Esophagus squamous epithelium (tissue), 5 donors: ENCODE results near the gene WFDC5. TPM values are rescaled to one million over a fixed set of nuclear protein-coding genes. Genes with fewer than 3 reads are reported as not detected.

Source experiments
- DNase-seq: peaks from one replicate; lab custom pipeline; 2025; lab: John Stamatoyannopoulos, UW
- H3K27ac ChIP-seq, 4 donors: fragments of 200-600 bp; sonication (generic); one replicate each; pipeline ENCODE4 v1.5.1; 2016 to 2019; ENCODE audit warnings: mild to moderate bottlenecking in 1 of 4
- H3K27me3 ChIP-seq, 4 donors: fragments of 200-600 bp; sonication (generic); 1 replicate in 3 of 4; 2 replicates in 1 of 4; pipeline versions ENCODE4 v1.5.1 to v1.6.0; 2017 to 2021; ENCODE audit warnings: antibody characterized with exemption in 1 of 4
- H3K36me3 ChIP-seq, 3 donors: fragments of 200-600 bp; sonication (generic); one replicate each; pipeline ENCODE4 v1.5.1; 2016 to 2019
- H3K4me1 ChIP-seq, 3 donors: fragments of 200-600 bp; sonication (generic); one replicate each; pipeline ENCODE4 v1.5.1; 2017 to 2019
- H3K4me3 ChIP-seq, 4 donors: fragments of 200-600 bp; sonication (generic); 1 replicate in 3 of 4; 2 replicates in 1 of 4; pipeline ENCODE4 v1.5.1; 2016 to 2019; ENCODE audit warnings: mild to moderate bottlenecking in 2 of 4, moderate library complexity in 1 of 4
- H3K9me3 ChIP-seq, 3 donors: fragments of 200-600 bp; sonication (generic); one replicate each; pipeline ENCODE4 v1.5.1; 2016 to 2019
- POLR2A ChIP-seq, 4 donors: fragments of 450-650 bp; IDR thresholded peaks; one replicate each; pipeline ENCODE4 v1.6.1; 2017; ENCODE audit warnings: antibody characterized with exemption in 4 of 4, mild to moderate bottlenecking in 4 of 4, moderate library complexity in 3 of 4
- WGBS, 2 donors: methylation state at CpG; one replicate each; pipeline ENCODE4 v1.1.5; 2018; 5-methylcytosine and 5-hydroxymethylcytosine counted together
- intact Hi-C: fragments of 100-400 bp; cut with DNase I; formaldehyde crosslinking; loops from one replicate; pipeline ENCODE4 v1.15.0; 2022
- total RNA-seq, 4 donors: library from RNA; depleted of rRNA; stranded (reverse); fragments of >200 nt; gene quantifications; one replicate each; pipeline ENCODE4 v1.1.0, GENCODE V29; 2016
- TF ChIP-seq, protein P1 (sequence below), 6 experiments: fragments of 450-650 bp in 4 of 6; fragments of 200-600 bp in 2 of 6; sonication (generic) in 2 of 6; IDR thresholded peaks; one replicate each; pipeline ENCODE4 v1.5.1; 2016 to 2019; ENCODE audit warnings: antibody characterized with exemption in 6 of 6, mild to moderate bottlenecking in 4 of 6, moderate library complexity in 4 of 6
- donor health status: DM: yes; HTN: yes; CAD: no.

Gene WFDC5
- total RNA-seq, 4 donors from 2014 or later, result 3.1 to 32.1 (median 4.6) TPM

DNA sequence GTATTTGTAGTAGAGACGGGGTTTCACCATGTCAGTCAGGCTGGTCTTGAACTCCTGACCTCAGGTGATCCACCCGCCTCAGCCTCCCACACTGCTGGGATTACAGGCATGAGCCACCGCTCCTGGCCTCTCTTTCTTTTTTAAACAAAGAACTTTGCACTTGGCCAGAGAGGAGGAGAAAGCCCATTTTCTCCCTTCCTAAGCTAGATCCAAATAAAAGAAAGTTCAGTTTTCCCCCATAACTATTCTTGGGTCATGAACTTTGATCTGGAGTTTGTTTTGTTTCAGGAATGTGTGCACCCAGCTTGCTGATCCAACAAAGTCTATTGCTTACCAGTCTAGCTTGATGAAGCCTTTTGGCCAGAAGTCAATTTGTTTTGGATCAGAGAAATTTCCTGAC, 37.4 kb downstream of the WFDC5 start:
- H3K9me3 ChIP-seq, result peaks cover 0 to 6% (median 0%) of the 10 kb centered on the region in 3 donors
- H3K4me1 ChIP-seq, result no peaks in the 10 kb centered on the region
- H3K27ac ChIP-seq, result no peak overlapping the region
- H3K4me3 ChIP-seq, result no peak overlapping the region
- DNase-seq, result no peak
- no peaks in the 10 kb centered on the region for H3K27me3 ChIP-seq
- 87 to 100% methylated on average over 1 to 3 of the region's 3 CpGs for WGBS, 2 donors
- intact Hi-C loops, result no loop called here
- no peak for TF ChIP-seq POLR2A (IDR thresholded peaks at IDR 0.05)
- TF ChIP-seq, protein P1, sequence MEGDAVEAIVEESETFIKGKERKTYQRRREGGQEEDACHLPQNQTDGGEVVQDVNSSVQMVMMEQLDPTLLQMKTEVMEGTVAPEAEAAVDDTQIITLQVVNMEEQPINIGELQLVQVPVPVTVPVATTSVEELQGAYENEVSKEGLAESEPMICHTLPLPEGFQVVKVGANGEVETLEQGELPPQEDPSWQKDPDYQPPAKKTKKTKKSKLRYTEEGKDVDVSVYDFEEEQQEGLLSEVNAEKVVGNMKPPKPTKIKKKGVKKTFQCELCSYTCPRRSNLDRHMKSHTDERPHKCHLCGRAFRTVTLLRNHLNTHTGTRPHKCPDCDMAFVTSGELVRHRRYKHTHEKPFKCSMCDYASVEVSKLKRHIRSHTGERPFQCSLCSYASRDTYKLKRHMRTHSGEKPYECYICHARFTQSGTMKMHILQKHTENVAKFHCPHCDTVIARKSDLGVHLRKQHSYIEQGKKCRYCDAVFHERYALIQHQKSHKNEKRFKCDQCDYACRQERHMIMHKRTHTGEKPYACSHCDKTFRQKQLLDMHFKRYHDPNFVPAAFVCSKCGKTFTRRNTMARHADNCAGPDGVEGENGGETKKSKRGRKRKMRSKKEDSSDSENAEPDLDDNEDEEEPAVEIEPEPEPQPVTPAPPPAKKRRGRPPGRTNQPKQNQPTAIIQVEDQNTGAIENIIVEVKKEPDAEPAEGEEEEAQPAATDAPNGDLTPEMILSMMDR (IDR thresholded peaks at IDR 0.05), result no peak
- H3K36me3 ChIP-seq, result peaks cover 0 to 96% (median 15%) of the 10 kb centered on the region in 3 donors

DNA sequence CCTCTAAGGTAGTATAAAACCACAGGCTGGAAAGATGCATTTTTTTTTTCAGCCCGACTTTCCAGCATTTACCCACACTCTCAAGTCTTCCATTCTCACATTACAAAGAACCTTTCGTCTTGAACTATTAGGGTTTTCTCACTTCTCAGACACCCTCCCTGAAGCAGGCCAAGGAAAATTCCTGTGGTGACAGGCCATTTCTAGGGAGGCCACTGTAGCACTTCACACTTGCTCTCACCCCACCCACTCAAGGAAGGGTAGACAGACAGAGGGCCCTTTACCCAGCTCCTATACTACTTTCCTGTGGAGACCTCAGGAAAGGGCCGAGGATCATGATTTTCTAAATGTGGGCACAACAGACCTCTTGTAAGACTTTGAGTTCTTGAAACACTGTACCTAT, 41.8 kb downstream of the WFDC5 start:
- no peaks in the 10 kb centered on the region for H3K27me3 ChIP-seq
- no peak overlapping the region for H3K4me3 ChIP-seq
- DNase-seq, result no peak
- WGBS, 2 donors, result 85 to 90% methylated on average over 3 of the region's 3 CpGs
- intact Hi-C loops, result no loop called here
- H3K9me3 ChIP-seq, result no peaks in the 10 kb centered on the region
- H3K36me3 ChIP-seq, result peaks cover 0 to 61% (median 15%) of the 10 kb centered on the region in 3 donors
- no peak overlapping the region for H3K27ac ChIP-seq
- no peak for TF ChIP-seq POLR2A (IDR thresholded peaks at IDR 0.05)
- TF ChIP-seq, protein P1 (IDR thresholded peaks at IDR 0.05), result no peak
- H3K4me1 ChIP-seq, result peaks cover 0 to 2% (median 0%) of the 10 kb centered on the region in 3 donors

DNA sequence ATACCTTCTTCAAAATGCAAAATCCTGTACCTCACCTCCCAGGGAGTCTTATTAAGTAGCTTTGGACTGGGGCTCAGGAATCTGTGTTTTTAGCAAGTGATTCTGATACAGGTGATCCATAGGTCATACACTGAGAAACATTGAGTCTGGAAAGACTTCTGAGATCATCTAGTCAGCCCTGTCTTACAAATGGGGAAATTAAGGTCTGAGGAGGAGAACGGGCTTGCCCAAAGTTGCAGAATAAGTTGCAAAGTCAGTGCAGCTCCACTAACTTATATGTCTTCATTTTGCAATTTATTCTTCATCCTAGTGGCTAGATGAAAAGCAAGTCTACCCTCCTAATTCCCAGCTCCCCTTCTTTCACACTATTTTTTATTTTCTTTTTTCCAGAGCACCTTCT, 42.9 kb downstream of the WFDC5 start:
- peaks cover 0 to 52% (median 15%) of the 10 kb centered on the region in 3 donors for H3K36me3 ChIP-seq
- intact Hi-C loops, result no loop called here
- no peak overlapping the region for H3K4me3 ChIP-seq
- no peaks in the 10 kb centered on the region for H3K9me3 ChIP-seq
- H3K27me3 ChIP-seq, result no peaks in the 10 kb centered on the region
- no peak overlapping the region for H3K27ac ChIP-seq
- TF ChIP-seq POLR2A (IDR thresholded peaks at IDR 0.05), result no peak
- TF ChIP-seq, protein P1 (IDR thresholded peaks at IDR 0.05), result no peak
- no peak for DNase-seq
- H3K4me1 ChIP-seq, result peaks cover 0 to 14% (median 0%) of the 10 kb centered on the region in 3 donors
- WGBS, 2 donors, result 89% methylated on average over 1 of the region's 1 CpG

DNA sequence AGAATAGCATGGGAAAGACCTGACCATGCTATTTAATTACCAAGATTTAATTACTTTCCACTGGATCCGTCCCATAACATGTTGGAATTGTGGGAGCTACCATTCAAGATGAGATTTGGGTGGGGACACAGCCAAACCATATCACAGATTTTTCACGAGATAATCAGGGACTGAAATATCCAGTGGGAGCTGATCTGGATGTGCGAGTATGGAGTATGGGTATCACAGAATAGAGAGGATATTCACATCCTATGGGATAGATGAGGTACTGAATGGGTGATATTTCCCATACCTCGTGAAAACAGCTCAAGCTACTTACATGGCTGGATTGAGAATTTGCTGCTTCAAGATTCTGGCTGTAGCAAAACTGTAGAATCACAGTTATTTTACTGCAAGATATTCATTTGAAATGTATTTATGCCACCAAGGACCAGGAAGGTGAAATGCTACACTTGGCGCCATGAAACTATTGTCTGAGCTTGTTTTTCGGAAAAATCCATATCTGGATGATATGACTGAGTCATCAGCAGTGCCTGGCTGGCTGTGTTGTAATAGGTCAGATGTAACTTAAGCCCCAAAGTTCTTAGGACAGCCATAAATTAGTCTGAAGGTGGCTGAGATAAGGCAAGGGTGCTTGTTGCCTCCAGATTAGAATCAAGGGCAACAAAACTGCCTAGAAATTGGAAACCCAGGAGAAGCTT, 43.9 kb downstream of the WFDC5 start:
- H3K4me1 ChIP-seq, result peaks cover 0 to 21% (median 0%) of the 10 kb centered on the region in 3 donors
- 85 to 87% methylated on average over 6 of the region's 6 CpGs for WGBS, 2 donors
- H3K36me3 ChIP-seq, result peaks cover 0 to 42% (median 7%) of the 10 kb centered on the region in 3 donors
- H3K27me3 ChIP-seq, result no peaks in the 10 kb centered on the region
- no peak for DNase-seq
- intact Hi-C loops, result no loop called here
- no peak for TF ChIP-seq POLR2A (IDR thresholded peaks at IDR 0.05)
- TF ChIP-seq, protein P1 (IDR thresholded peaks at IDR 0.05), result no peak
- H3K27ac ChIP-seq, result no peak overlapping the region
- H3K9me3 ChIP-seq, result no peaks in the 10 kb centered on the region
- no peak overlapping the region for H3K4me3 ChIP-seq

DNA sequence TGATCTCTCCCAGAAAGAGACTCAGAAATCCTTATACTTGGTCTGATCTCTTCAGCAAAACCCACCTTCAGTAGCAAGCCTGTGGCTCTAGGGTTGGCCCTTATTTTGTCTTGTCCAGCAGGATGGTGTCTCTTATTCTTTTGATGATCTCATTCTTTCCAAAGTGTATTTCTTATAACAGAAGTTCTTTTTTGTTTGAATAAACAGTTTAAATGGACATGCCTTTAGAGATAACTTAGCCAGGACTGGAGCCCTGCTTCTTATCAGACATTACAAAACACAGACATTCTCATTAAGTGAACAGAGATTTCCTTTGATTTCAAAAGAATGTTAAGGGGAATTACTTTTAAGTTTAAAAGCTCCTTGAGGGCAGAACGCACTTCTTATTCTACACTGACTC, 45.7 kb downstream of the WFDC5 start:
- Histone ChIP-seq H3K27ac (no peak overlapping the region), H3K4me1 (peaks cover 0 to 21% (median 0%) of the 10 kb centered on the region in 3 donors), H3K4me3 (no peak overlapping the region), H3K27me3 (no peaks in the 10 kb centered on the region), H3K9me3 (no peaks in the 10 kb centered on the region), H3K36me3 (peaks cover 0 to 24% (median 0%) of the 10 kb centered on the region in 3 donors)
- TF ChIP-seq, protein P1 (IDR thresholded peaks at IDR 0.05), result no peak
- no peak for TF ChIP-seq POLR2A (IDR thresholded peaks at IDR 0.05)
- 80 to 95% methylated on average over 1 of the region's 1 CpG for WGBS, 2 donors
- intact Hi-C loops, result no loop called here
- DNase-seq, result no peak
